C4-2B (cell line): ENCODE data around the gene C22orf39.
"Not testable (repeated sequence)": the region's sequence is repeated elsewhere in the genome, so short reads cannot be mapped to it uniquely, and the experiment has no call there.

Experiments
- ZFX ChIP-seq: fragments of 450-650 bp; IDR thresholded peaks from 2 replicates; pipeline ENCODE4 v1.6.1; 2017
- TF ChIP-seq, protein P1 (sequence below): fragments of 450-650 bp; conservative IDR thresholded peaks from 2 replicates; pipeline ENCODE4 v1.5.1; 2017; ENCODE audit warnings: mild to moderate bottlenecking

DNA sequence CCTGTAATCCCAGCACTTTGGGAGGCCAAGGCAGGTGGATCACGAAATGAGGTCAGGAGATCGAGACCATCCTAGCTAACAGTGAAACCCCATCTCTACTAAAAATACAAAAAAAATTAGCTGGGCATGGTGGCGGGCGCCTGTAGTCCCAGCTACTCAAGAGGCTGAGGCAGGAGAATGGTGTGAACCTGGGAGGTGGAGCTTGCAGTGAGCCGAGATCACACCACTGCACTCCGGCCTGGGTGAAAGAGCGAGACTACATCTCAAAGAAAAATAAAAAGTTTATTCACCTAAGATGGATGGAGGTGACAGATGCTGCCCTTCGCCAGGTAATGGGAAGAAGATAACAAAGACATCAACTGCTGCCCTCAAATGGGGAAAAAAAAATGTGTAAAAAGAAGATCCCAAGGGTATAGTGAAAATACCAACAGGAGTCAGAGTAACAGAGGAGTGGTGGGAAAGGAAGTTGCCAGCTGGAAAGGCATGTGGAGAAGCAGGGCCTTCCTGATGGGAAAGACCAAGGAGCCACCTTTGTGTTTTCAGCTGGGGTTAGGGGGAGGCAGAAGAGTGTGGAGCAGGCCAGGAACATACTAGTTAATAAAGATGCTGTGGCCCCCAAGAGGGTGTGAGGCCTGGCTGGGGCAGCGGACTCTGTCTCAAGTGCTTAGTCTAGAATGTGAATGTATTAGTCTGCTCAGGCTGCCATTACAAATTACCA is 10.9 kb downstream of the C22orf39 start:
- TF ChIP-seq, protein P1, sequence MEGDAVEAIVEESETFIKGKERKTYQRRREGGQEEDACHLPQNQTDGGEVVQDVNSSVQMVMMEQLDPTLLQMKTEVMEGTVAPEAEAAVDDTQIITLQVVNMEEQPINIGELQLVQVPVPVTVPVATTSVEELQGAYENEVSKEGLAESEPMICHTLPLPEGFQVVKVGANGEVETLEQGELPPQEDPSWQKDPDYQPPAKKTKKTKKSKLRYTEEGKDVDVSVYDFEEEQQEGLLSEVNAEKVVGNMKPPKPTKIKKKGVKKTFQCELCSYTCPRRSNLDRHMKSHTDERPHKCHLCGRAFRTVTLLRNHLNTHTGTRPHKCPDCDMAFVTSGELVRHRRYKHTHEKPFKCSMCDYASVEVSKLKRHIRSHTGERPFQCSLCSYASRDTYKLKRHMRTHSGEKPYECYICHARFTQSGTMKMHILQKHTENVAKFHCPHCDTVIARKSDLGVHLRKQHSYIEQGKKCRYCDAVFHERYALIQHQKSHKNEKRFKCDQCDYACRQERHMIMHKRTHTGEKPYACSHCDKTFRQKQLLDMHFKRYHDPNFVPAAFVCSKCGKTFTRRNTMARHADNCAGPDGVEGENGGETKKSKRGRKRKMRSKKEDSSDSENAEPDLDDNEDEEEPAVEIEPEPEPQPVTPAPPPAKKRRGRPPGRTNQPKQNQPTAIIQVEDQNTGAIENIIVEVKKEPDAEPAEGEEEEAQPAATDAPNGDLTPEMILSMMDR: not testable (repeated sequence)
- not testable (repeated sequence) for TF ChIP-seq ZFX
